ENCODE data around the gene PALLD. TPM values are rescaled to one million over a fixed set of nuclear protein-coding genes. Genes with fewer than 3 reads are reported as not detected.

Gene PALLD
- polyA plus RNA-seq, 1 donor (not counting 4 experiments of a cell fraction or from before 2014, with no cell fraction given): 136 TPM

GRCh38 chr4:168485156-168485910 lies 11.5 kb upstream of the PALLD start:
- no peak overlapping the region for H3K27ac ChIP-seq (ENCODE audit: control insufficient read depth, insufficient read depth, low read length)
- peaks cover 50% of the 10 kb centered on the region for H3K4me1 ChIP-seq (ENCODE audit: control insufficient read depth, extremely low read depth, insufficient read depth, low read length)
- H3K9ac ChIP-seq (ENCODE audit: control insufficient read depth, extremely low read depth, insufficient read depth, low read length): no peak overlapping the region

GRCh38 chr4:168486912-168487281 lies 10.0 kb upstream of the PALLD start:
- H4K20me1 ChIP-seq (ENCODE audit: control insufficient read depth, extremely low read depth, insufficient read depth, low read length): no peaks in the 10 kb centered on the region
- FAIRE-seq (peak; percentile 99), DNase-seq (ENCODE audit: low read depth, low spot score) (peak; percentile 76)

More at GRCh38 chr4:168485156-168485910, 11.5 kb upstream of the PALLD start:
- Histone ChIP-seq H4K20me1 (ENCODE audit: control insufficient read depth, extremely low read depth, insufficient read depth, low read length) (no peaks in the 10 kb centered on the region), H3K4me3 (ENCODE audit: control insufficient read depth in 2 of 3, extremely low read depth in 1 of 3, insufficient read depth in 2 of 3, low read depth in 1 of 3, low read length in 3 of 3) (no peak overlapping the region), H3K27me3 (ENCODE audit: control insufficient read depth, extremely low read depth, insufficient read depth, low read length) (no peaks in the 10 kb centered on the region), H3K36me3 (ENCODE audit: control insufficient read depth in 2 of 2, extremely low read depth in 1 of 2, insufficient read depth in 2 of 2, low read length in 2 of 2) (no peaks in the 10 kb centered on the region), H3K9me1 (ENCODE audit: control insufficient read depth, extremely low read depth, insufficient read depth, low read length) (no peaks in the 10 kb centered on the region), H3K4me2 (ENCODE audit: control insufficient read depth, extremely low read depth, insufficient read depth, low read depth, low read length) (no peak overlapping the region), H2AFZ (ENCODE audit: control insufficient read depth, low read length) (peak overlapping the region; percentile 58), H3K9me3 (ENCODE audit: control insufficient read depth, low read depth, low read length) (no peaks in the 10 kb centered on the region), H3K79me2 (ENCODE audit: control insufficient read depth, insufficient read depth, low read length) (no peaks in the 10 kb centered on the region)
- no peak for TF ChIP-seq EZH2 (IDR thresholded peaks at IDR 0.05; ENCODE audit: low read length)
- FAIRE-seq (peak; percentile 39), DNase-seq (ENCODE audit: low read depth, low spot score) (no peak)
- dilution Hi-C loops (cut with MboI; ENCODE audit: extremely low pct_ligation_motif_present, low sequenced_read_pairs): no loop called here

More at GRCh38 chr4:168486912-168487281, 10.0 kb upstream of the PALLD start:
- Histone ChIP-seq H3K9me3 (ENCODE audit: control insufficient read depth, low read depth, low read length) (no peaks in the 10 kb centered on the region), H3K4me3 (ENCODE audit: control insufficient read depth in 2 of 3, extremely low read depth in 1 of 3, insufficient read depth in 2 of 3, low read depth in 1 of 3, low read length in 3 of 3) (peak overlapping the region in 2 of 3 experiments; percentile 15 to 30), H3K27ac (ENCODE audit: control insufficient read depth, insufficient read depth, low read length) (peak overlapping the region; percentile 79), H3K4me2 (ENCODE audit: control insufficient read depth, extremely low read depth, insufficient read depth, low read depth, low read length) (peak overlapping the region; percentile 63), H3K9ac (ENCODE audit: control insufficient read depth, extremely low read depth, insufficient read depth, low read length) (peak overlapping the region; percentile 57), H3K27me3 (ENCODE audit: control insufficient read depth, extremely low read depth, insufficient read depth, low read length) (no peaks in the 10 kb centered on the region), H2AFZ (ENCODE audit: control insufficient read depth, low read length) (peak overlapping the region; percentile 55), H3K36me3 (ENCODE audit: control insufficient read depth in 2 of 2, extremely low read depth in 1 of 2, insufficient read depth in 2 of 2, low read length in 2 of 2) (no peaks in the 10 kb centered on the region), H3K4me1 (ENCODE audit: control insufficient read depth, extremely low read depth, insufficient read depth, low read length) (peaks cover 43% of the 10 kb centered on the region), H3K9me1 (ENCODE audit: control insufficient read depth, extremely low read depth, insufficient read depth, low read length) (no peaks in the 10 kb centered on the region), H3K79me2 (ENCODE audit: control insufficient read depth, insufficient read depth, low read length) (no peaks in the 10 kb centered on the region)
- no peak for TF ChIP-seq EZH2 (IDR thresholded peaks at IDR 0.05; ENCODE audit: low read length)
- TF ChIP-seq CTCF (optimal IDR thresholded peaks at IDR 0.05 in 1 of 3, IDR thresholded peaks at IDR 0.05 in 1 of 3, conservative IDR thresholded peaks at IDR 0.05 in 1 of 3; ENCODE audit: extremely low read depth in 1 of 3, insufficient read depth in 2 of 3, low read length in 3 of 3): no peak
- dilution Hi-C loops (cut with MboI; ENCODE audit: extremely low pct_ligation_motif_present, low sequenced_read_pairs): no loop called here

Measured in keratinocyte (primary cell).